ENCODE data around the gene MED25.

GRCh38 chr19:49847731-49848696 lies 29.9 kb downstream of the MED25 start:
- TF ChIP-seq CTCF (conservative IDR thresholded peaks at IDR 0.05; ENCODE audit: low read depth, low read length) (no peak), POLR2A (IDR thresholded peaks at IDR 0.05; ENCODE audit: low read depth, low read length) (no peak), MAZ (IDR thresholded peaks at IDR 0.05; ENCODE audit: borderline replicate concordance, low read depth, low read length) (no peak), RAD21 (IDR thresholded peaks at IDR 0.05; ENCODE audit: low read length) (no peak), CEBPB (IDR thresholded peaks at IDR 0.05; ENCODE audit: low read depth, low read length) (no peak), USF2 (IDR thresholded peaks at IDR 0.05; ENCODE audit: low read depth, low read length) (peak; percentile 78), ELK1 (IDR thresholded peaks at IDR 0.05; ENCODE audit: borderline replicate concordance, low read depth, low read length) (no peak), SMC3 (IDR thresholded peaks at IDR 0.05; ENCODE audit: low read depth, low read length) (no peak), RCOR1 (IDR thresholded peaks at IDR 0.05; ENCODE audit: insufficient replicate concordance, low read length) (no peak), MAFK (IDR thresholded peaks at IDR 0.05; ENCODE audit: low read depth, low read length) (no peak), CHD1 (IDR thresholded peaks at IDR 0.05; ENCODE audit: low read depth, low read length) (no peak), RFX5 (IDR thresholded peaks at IDR 0.05; ENCODE audit: low read depth, low read length) (no peak; the same call in 1 of the 2 replicates), NFE2L2 (IDR thresholded peaks at IDR 0.05; ENCODE audit: low read depth, low read length) (no peak)

All from IMR-90 (cell line).